T-helper 2 cell treated with Interferon-gamma antibody and Interleukin-4, amounts not matched to agents 100 ng/mL and 5 ng/mL, for 36 hours (primary cell): ENCODE data around the gene EIF4ENIF1. TPM values are rescaled to one million over a fixed set of nuclear protein-coding genes. Genes with fewer than 3 reads are reported as not detected.
"Not testable (repeated sequence)": the region's sequence is repeated elsewhere in the genome, so short reads cannot be mapped to it uniquely, and the experiment has no call there.

Source experiments
- intact Hi-C: fragments of 100-400 bp; cut with micrococcal nuclease; formaldehyde crosslinking; loops from one replicate; pipeline ENCODE4 v1.15.1; 2023
- total RNA-seq: library from RNA; stranded (reverse); gene quantifications from 2 replicates; pipeline ENCODE4 v1.2.3, GENCODE V29; 2022

The EIF4ENIF1 gene
- total RNA-seq, 1 donor from 2014 or later: 42.3 TPM

GRCh38 chr22:31496007-31496734 lies 6.5 kb upstream of the EIF4ENIF1 start, which contains the start of gene SFI1:
TSS of gene SFI1 (plus strand) at chr22:31496536. CDS start at chr22:31508285, 11,749 bp downstream.
- intact Hi-C loops: loop anchor here (1.0 to 10.0 kb wide), 6 partner anchors 41 to 448 kb away; partner anchors contain the start of genes DEPDC5, PIK3IP1, PRR14L and YWHAH

GRCh38 chr22:31495343-31495742 lies 5.7 kb upstream of the EIF4ENIF1 start:
- intact Hi-C loops: loop anchor here (5.0 to 10.0 kb wide), 4 partner anchors 42 to 257 kb away; partner anchors contain the start of genes DEPDC5 and PRR14L

GRCh38 chr22:31493355-31493754 lies 3.7 kb upstream of the EIF4ENIF1 start:
- intact Hi-C loops: loop anchor here (10.0 kb wide), 1 partner anchor 91 kb away; no protein-coding TSS in a partner anchor

GRCh38 chr22:31492151-31492550 lies 2.5 kb upstream of the EIF4ENIF1 start:
- intact Hi-C loops: loop anchor here (10.0 kb wide), 1 partner anchor 93 kb away; no protein-coding TSS in a partner anchor

- intact Hi-C loops: loop anchor here (2.0 to 10.0 kb wide), 2 partner anchors 93 to 145 kb away; partner anchors contain the start of gene PATZ1
Measured at GRCh38 chr22:31491218-31491962, 1.7 kb upstream of the EIF4ENIF1 start.

- intact Hi-C loops: loop anchor here (2.0 to 10.0 kb wide), 2 partner anchors 94 to 144 kb away; partner anchors contain the start of gene PATZ1
Measured at GRCh38 chr22:31490496-31490925, 869 bp upstream of the EIF4ENIF1 start.

- intact Hi-C loops: loop anchor here (1.0 kb wide), 1 partner anchor 8 kb away; no protein-coding TSS in a partner anchor
Measured at GRCh38 chr22:31488988-31489617, 539 bp downstream of the EIF4ENIF1 start.

- intact Hi-C loops: no loop called here
Measured at GRCh38 chr22:31488346-31488883, 1.2 kb downstream of the EIF4ENIF1 start.

- intact Hi-C loops: no loop called here
Measured at GRCh38 chr22:31486951-31487350, 2.7 kb downstream of the EIF4ENIF1 start.

- intact Hi-C loops: not testable (repeated sequence)
Measured at GRCh38 chr22:31486369-31486768, 3.3 kb downstream of the EIF4ENIF1 start.

- intact Hi-C loops: not testable (repeated sequence)
Measured at GRCh38 chr22:31482470-31482869, 7.2 kb downstream of the EIF4ENIF1 start.

GRCh38 chr22:31481129-31481528 lies 8.5 kb downstream of the EIF4ENIF1 start:
- intact Hi-C loops: no loop called here

GRCh38 chr22:31477329-31477728 lies 12.3 kb downstream of the EIF4ENIF1 start:
- intact Hi-C loops: no loop called here

GRCh38 chr22:31475800-31476199 lies 13.8 kb downstream of the EIF4ENIF1 start:
- intact Hi-C loops: no loop called here

- intact Hi-C loops: no loop called here
Measured at GRCh38 chr22:31474743-31475142, 14.9 kb downstream of the EIF4ENIF1 start.

GRCh38 chr22:31465307-31465706 lies 24.3 kb downstream of the EIF4ENIF1 start:
- intact Hi-C loops: no loop called here

- intact Hi-C loops: no loop called here
Measured at GRCh38 chr22:31461699-31462098, 27.9 kb downstream of the EIF4ENIF1 start.

GRCh38 chr22:31451709-31452571 lies 37.7 kb downstream of the EIF4ENIF1 start:
- intact Hi-C loops: loop anchor here (1.0 kb wide), 1 partner anchor 181 kb away; no protein-coding TSS in a partner anchor

GRCh38 chr22:31449506-31449905 lies 40.1 kb downstream of the EIF4ENIF1 start:
- intact Hi-C loops: no loop called here

GRCh38 chr22:31448382-31448781 lies 41.3 kb downstream of the EIF4ENIF1 start:
- intact Hi-C loops: no loop called here
